HG03469 (cell line): ENCODE measurements around the gene NMB.
"Not testable (repeated sequence)": the region's sequence is repeated elsewhere in the genome, so short reads cannot be mapped to it uniquely, and the experiment has no call there.

Source experiments
- ATAC-seq: cut with Tn5 transposase; IDR thresholded peaks from one replicate; pipeline ENCODE4 v1.9.1; 2021; ENCODE audit warnings: mild to moderate bottlenecking, moderate library complexity, moderate number of reproducible peaks; ENCODE audit not compliant: unreplicated experiment

The NMB gene, protein sequence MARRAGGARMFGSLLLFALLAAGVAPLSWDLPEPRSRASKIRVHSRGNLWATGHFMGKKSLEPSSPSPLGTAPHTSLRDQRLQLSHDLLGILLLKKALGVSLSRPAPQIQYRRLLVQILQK

DNA sequence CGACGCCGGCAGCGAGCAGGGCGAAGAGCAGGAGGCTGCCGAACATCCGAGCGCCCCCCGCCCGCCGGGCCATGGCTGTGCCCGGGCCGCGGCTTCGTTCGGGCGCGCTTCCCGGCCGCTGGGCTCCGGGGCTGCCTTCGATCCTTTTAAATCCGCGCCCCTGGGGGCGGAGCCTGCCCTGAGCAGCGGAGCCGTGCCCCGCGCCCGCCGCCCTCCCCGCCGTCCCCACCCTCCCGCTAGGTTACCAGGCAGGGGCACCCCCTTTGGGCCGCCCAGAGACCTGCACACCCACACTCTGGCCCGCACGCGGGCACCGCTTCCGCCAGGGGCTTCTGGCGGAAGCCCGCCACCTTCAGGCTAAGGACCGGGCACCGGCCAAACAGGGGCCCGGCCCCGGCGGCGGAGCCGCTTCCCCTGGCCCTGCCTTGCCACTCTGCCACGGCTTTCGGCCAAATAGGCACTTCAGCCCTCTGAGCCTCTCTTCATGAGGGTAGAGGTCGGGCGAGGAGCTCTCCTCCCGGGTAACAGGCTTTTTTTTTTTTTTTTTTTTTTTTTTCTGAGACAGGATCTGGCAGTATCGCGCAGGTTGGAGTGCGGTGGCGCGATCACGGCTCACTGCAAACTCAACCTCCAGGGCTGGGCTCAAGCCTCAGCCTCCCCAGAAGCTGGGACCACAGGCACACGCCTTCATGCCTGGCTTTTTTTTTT lies at the start of gene NMB:
TSS of gene NMB (minus strand) at position 120 of the 708 bp plus-strand sequence. CDS start at position 73, 47 bp downstream.
- peak; percentile 55 for ATAC-seq

DNA sequence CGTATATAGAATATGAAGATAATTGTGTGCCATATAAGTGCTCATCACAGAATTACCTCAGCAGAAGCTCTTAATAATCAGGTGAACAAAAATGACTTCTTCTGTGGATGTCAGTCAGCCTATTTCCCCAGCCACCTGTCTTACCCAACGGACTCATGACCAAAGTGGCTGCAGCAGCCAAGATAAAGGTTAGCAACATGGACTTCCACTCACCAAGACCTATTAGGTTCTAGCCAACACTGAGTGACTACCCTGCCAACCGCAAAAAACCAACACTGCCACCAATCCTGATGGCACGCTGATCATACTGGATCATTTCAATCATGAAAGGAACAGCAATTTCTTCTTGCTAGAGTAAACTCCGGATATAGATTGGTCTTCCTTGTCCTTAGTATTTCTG lies 45.8 kb upstream of the NMB start:
- no peak for ATAC-seq

DNA sequence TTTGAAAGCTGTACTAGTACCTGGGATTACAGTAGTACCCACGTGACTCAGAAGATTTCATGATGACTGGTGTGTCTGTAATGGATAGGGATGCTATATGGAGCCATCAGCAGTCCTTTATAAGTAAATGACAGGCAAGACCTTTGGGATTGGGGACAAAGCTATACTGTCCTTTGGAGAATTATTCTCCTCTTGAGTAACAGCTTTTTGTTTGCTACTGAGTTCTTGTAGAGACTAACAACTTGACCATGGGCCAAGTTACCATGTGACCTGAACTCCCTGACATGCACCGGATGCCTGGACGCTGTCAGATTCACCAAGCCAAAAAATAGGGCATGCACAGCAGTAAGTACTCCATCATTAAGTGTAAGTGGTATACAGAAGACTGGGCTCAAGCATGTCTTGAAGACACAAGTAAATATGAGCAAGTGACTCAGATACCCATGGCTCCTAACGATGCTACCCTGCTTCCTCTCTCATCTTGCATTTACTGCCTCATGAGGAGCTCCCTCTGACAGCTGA lies 45.0 kb upstream of the NMB start:
- no peak for ATAC-seq

DNA sequence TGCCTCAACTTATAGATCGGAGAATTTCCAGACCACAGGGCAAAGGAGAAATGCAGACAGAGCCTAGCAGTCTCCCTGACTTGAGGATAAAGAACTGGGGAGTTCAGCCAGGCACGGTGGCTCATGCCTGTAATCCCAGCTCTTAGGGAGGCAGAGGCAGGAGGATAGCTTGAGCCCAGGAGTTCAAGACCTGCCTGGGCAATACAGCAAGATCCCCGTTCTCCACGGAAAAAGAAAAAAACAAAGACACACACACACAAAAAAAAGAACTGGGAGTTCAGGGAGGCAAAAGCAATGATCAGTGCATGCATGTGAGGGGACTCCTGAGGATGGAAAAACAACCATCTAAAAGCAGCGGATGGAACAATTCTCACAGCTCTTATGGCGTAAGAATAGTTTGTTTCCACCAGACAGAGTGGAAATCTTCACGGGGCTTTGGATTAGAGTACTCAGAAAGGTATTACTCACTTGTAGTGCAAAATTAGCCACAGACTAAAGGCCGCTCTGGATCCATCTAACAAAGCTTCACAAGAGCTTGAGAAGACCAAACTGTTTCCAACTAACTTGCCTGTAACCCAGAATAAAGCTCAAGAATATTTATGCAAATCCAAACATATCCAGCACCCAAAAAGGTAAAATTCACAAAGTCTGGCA lies 41.7 kb upstream of the NMB start:
- no peak for ATAC-seq

DNA sequence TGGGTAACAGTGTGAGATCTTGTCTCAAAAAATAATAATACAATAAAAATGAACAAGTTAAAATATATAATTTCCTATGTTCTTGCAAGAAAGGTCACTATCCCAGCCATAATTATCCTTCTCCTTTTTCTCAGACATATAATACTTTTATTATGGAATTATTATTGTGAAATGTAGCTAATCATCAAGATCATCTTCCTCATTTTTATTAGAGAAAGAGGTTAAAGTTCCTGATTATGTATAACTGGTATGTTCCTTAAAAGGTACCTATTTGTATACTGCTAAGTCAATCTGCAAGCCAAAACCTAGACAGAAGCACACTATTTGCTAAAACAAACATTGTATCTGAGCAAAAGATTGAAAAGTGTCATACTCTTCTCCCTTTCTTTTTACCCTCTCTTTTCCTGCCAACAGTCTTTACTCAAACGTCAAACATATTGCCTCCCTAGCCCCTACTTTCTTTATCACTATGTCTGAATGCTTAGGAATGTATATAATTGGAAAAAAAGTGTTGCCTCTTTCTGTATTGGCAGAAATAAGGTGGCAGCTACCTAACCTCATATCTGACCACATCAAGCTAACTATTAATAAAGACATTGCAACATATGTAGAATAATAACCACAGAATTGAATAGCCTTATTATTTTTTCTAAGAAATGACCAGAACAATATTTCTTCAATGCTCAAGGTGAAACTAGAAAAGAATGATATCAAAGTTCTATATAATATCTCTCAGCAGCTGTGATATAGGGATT lies 39.4 kb upstream of the NMB start:
- ATAC-seq, result no peak

DNA sequence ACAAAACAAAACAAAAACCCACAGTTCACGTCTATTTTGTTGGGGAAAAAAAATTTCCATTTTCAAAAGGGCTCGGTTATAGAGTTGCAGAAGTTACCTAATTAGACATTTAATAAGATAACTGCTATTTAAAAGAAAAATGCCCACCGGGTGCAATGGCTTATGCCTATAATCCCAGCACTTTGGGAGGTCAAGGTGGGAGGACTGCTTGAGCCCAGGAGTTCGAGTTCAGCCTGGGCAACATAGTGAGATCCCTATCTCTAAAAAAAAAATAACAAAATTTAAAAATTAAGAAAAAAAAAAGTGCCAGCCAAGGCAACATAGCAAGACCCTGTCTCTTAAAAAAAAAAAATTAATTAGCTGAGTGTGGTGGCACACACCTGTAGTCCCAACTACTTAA lies 38.8 kb upstream of the NMB start:
- ATAC-seq, result no peak

DNA sequence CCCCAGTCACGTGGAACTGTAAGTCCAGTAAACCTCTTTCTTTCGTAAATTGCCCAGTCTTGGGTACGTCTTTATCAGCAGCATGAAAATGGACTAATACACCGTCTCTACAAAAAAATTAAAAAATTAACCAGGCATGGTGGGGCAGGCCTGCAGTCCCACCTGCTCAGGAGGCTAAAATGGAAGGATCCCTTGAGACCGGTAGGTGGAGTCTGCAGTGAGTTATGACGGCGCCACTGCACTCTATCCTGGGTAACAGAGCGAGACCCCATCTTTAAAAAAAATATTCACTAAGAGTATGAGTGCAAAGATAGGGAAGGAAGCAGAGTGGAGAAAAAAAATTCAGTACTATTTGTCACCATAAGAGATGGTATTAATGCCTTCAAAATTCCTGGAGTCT lies 32.3 kb upstream of the NMB start:
- ATAC-seq, result no peak

DNA sequence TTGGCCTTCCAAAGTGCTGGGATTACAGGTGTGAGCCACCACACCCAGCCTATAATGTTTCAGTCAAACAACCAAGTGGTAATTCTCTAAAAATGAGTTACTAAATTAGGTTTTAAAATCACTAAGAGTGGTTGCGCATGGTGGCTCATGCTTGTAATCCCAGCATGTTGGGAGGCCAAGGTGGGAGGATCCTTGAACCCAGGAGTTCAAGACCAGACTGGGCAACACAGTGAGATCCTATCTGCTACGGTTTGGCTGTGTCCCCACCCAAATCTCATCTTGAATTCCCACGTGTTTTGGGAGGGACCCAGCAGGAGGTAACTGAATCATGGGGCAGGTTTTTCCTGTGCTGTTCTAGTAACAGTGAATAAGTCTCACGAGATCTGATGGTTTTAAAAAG lies 31.9 kb upstream of the NMB start:
- ATAC-seq, result no peak

DNA sequence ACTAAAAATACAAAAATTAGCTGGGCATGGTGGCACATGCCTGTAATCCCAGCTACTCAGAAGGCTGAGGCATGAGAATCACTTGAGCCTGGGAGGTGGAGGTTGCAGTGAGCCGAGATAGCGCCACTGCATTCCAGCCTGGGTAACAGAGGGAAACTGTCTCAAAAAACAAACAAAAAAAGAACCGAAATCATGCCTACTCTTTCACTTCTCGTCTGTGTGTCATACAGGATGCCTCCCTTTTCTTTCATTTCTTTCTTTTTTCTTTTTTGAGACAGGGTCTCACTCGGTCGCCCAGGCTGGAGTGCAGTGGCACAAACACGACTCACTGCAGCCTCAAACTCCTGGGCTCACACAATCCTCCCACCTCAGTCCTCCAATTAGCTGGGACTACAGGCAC lies 28.4 kb upstream of the NMB start:
- not testable (repeated sequence) for ATAC-seq

DNA sequence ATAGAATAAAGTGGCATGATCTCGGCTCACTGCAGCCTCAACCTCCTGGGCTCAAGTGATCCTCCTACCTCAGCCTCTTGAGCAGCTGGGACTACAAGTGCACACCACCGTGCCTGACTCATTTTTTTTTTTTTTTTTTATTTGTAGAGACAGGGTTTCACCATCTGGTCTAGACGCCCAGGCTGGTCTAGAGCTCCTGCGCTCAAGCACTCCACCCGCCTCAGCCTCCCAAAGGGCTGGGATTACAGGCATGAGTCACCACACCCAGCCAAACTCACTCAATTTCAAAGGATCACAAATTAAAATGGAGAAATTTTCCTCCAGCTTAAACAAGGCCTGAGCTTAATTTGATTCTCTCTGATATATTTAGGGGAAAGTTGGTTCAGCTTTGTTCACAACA lies 27.3 kb upstream of the NMB start:
- no peak for ATAC-seq

DNA sequence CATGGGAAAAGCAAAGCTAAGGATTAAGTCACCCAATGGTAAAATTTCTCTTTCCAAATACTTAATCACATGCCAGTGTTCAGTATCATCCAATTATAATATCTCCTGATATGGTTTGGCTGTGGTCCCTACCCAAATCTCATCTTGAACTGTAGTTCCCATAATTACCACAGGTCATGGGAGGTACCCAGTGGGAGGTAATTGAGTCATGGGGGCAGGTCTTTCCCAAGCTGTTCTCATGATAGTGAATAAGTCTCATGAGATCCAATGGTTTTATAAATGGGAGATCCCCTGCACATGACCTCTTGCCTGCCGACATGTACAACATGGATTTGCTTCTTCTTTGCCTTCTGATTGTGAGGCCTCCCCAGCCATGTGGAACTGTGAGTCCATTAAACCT lies 26.1 kb upstream of the NMB start:
- ATAC-seq, result no peak

DNA sequence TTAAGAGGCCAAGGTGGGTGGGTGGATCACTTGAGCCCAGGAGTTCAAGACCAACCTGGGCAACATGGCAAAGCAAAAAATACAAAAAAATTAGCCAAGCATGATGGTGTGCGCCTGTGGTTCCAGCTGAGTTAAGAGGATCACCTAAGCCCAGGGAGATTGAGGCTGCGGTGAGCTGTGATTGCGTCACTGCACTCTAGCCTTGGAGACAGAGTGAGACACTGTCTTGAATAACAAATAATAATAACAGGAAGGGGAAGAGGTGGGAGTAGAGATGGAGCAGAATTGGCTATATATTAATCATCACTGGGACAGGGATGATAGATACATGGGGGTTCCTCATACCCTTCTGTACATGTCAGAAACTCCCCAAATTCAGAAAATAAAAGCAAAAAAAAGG lies 23.8 kb upstream of the NMB start:
- ATAC-seq, result no peak

DNA sequence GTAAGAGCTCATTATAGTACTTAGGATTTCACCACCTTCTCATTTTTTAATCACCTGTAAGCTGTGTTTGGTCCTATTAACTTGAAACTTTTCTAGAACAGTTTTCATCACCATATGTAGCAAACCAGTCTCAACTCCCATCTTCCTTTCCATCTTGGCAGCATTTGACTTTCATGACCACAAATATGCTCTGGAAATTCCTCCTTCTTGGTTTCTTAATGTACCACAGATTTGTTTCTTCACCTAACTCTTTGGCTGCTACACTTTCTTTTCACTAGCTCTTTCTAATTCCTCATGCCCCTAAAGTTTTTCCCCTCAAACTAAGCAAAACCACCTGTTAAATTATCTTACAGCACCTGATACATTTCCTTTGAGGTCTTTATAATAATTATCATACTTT lies 13.2 kb upstream of the NMB start:
- ATAC-seq, result no peak

DNA sequence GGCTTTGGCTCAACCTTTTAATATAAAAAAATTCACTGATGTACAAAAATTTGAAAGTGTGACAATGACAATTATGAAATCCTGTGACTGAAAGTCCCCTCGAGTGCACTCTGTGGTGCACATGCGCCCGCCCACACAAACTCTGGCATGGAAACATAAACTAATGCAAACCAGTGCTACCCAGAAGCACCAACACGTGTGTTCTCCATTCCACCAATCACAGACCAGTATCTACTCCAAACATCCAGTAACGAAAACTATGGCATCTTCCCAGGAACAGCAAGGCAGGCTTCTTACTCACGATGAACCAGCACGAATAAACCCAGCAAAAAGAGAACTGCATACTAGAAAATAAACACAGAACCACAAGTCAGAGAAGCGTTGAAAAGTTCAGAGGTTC lies 11.7 kb upstream of the NMB start:
- no peak for ATAC-seq

DNA sequence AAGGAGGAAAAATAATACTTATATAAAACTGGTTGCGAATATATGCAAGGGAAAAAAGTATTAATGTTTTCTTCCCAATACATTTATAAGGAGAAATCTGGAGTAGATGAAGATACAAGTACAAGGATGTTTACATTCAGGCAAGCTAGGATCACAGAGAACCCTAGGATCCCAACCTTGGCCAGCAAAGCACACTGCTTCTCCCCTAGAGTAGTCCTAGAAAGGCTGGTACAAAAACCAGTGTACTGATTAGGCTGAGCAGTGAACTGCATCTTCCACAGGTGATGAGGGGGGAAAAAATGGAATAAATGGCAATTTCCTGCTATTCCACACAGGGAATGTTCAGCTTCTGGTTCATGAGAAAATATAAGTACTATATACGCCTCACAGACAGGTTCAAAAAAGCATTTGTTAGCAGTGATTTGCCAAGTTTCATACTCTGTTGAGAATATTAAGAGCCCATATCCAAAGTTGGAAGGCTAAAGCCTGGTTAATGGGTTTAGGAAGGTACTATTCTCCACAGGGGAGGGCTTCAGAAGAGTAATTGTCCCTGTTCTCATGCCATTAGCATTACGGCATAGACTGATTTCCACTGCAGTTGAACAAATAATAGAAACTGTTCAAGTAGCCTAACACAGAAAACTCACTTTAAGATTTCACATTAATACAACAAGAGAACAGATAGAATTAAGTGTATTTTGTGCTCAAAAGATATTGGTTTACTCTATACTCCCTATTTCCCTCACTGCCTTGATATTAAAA lies 10.4 kb upstream of the NMB start:
- no peak for ATAC-seq

DNA sequence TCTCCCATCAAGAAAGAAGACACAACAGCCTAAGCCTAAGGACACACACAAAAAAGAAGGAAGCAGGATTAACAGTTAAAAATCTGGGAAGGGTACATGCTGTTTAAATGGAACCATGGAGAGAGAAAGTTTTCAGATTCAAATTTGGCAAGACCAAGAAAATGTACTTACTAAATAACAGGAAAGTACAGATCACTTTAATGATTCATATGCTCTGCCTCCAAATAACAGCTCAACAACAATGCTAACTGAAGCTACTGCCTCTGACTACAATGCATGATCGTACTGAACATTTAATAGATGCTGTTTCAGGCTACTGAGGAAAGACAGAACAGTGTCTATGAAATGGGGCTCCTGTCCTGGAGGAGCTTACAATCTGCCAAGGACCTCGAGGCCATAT lies 8.4 kb upstream of the NMB start:
- ATAC-seq, result no peak

DNA sequence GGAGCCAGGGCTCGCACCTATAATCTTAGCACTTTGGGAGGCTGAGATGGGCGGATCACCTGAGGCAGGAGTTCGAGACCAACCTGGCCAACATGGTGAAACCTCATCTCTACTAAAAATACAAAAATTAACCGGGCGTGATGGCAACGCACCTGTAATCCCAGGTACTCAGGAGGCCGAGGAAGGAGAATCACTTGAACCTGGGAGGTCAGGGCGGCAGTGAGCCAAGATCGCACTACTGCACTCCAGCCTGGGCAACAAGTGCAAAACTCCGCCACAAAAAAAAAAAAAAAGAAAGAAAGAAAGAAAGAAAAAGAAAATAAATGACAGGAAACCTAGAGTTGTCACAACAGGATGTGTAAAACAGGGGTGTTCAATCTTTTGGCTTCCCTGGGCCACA lies 3.0 kb upstream of the NMB start:
- ATAC-seq, result no peak

DNA sequence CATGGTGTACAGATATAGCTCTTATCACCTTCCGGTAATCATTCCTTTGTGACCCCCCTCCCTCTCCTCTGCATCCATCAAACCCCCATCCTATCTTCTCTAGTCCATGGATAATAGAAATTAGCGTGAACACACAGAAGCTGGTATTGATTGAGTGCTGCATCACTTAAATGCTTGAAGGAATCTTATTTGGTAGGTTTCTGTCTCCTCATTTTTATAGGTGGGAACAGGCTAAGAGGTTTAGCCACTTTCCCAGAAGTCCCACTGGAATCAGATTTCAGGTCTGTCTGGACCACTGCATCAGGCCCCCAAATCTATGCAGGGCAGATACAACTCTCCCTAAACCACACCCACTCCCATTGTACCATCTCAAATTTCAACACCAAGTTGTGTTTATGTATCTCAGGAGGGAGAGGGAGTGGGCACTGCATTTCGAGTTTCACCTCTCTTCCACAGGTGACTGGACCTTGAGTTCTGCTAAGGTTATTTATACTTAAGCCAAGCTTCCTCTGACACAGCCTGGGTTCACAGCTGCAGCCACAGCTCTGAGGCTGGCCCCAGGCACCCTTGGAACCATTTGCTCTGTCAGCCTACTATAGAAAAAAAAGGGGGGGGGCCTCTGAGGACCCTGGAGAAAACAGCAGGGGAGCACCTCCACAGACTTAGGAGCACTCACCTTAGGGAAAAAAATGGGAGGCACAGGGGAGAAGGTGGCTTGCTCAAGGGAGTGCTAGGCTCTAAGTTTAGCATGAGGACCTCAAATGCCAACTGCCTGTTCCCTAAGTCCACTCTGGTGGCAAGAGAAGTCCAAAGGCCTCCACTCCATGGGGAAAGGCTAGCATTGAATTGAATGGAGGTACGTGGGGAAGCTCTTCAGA lies 2.1 kb upstream of the NMB start:
- no peak for ATAC-seq

DNA sequence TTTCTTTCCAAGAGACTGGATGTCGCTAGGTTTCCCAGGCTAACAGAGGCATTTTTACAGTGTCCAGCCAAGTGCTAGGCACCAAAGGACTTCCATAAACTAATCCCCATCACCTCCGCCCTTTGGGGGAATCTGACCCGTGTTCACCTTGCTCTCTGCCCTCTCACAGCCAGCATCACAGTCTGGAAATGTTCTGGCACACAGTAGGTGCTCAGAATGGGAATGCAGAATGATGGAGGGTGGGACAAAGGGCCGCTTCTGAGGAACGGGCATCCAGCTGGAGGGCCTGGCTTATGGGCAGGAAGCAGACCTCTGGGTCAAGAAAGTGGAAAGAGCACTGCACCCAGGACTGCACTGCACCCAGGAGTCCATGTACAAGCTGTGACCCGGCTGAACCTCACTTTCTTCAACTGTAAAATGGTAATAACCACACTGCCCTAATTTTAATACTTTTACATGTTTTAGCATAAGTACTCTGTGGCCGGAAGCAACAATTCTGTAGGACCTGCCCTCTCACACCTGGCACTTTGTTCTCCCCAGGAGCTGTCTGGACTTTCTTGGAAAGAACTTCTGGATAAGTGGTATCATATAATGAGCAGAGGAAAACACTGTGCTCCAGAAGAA lies 901 bp upstream of the NMB start:
- ATAC-seq, result no peak

DNA sequence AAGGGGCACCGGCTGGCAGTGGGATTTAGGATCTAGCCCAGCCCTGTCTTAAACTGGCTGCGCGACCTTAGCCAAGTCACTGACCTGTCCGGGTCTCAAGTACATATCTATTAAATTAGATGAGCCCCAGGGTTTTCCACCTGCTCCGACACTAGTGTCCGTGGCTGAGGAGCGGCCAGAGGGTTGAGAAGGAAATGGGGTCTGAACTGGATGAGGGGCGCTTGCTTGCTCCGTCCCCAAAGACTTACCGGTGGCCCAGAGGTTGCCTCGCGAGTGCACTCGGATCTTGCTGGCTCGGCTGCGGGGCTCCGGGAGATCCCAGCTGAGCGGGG lies 285 bp downstream of the NMB start:
- ATAC-seq, result no peak
